Astrocyte (in vitro differentiated cells and primary cell): ENCODE measurements around the gene UBXN4.

Source experiments
- EZH2 ChIP-seq: IDR thresholded peaks from 2 replicates; pipeline ENCODE4 v1.6.1; 2012; ENCODE audit warnings: mild to moderate bottlenecking, low read length, inconsistent platforms; ENCODE audit not compliant: insufficient read depth
- TF ChIP-seq, protein P1 (sequence below): IDR thresholded peaks from 2 replicates; pipeline ENCODE4 v1.5.1; 2011; ENCODE audit warnings: low read depth, mild to moderate bottlenecking, inconsistent platforms, low read length, moderate library complexity; ENCODE audit not compliant: insufficient read depth

DNA sequence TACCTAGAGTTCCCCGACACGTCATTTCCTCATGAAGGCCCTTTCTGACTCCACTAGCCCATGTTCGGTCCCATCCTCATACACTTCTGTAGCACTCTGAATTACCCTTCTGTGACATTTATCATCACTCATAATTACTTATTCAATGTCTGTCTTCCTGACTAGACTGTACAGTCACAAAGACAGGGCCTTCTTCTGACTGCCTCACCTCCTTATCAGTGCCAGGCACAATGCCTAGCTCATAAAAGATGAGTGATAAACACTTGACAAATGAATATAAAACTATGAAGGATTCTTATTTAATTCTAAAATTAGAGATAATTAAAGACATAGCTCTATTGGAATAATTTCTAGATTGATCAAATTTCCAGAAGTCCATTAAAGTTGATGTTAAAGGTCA lies 1.4 kb upstream of the UBXN4 start:
- TF ChIP-seq EZH2, result no peak
- TF ChIP-seq, protein P1, sequence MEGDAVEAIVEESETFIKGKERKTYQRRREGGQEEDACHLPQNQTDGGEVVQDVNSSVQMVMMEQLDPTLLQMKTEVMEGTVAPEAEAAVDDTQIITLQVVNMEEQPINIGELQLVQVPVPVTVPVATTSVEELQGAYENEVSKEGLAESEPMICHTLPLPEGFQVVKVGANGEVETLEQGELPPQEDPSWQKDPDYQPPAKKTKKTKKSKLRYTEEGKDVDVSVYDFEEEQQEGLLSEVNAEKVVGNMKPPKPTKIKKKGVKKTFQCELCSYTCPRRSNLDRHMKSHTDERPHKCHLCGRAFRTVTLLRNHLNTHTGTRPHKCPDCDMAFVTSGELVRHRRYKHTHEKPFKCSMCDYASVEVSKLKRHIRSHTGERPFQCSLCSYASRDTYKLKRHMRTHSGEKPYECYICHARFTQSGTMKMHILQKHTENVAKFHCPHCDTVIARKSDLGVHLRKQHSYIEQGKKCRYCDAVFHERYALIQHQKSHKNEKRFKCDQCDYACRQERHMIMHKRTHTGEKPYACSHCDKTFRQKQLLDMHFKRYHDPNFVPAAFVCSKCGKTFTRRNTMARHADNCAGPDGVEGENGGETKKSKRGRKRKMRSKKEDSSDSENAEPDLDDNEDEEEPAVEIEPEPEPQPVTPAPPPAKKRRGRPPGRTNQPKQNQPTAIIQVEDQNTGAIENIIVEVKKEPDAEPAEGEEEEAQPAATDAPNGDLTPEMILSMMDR, result no peak
